Activated naive CD8-positive, alpha-beta T cell treated with anti-CD3 and anti-CD28 coated beads for 36 hours (primary cell): ENCODE measurements around the gene LYL1. TPM values are rescaled to one million over a fixed set of nuclear protein-coding genes. Genes with fewer than 3 reads are reported as not detected.

ENCODE experiments used
- DNase-seq: peaks from one replicate; pipeline ENCODE4 v3.0.0; 2021
- H3K27ac Mint-ChIP-seq: one replicate; pipeline ENCODE4 v1.8.0; 2022; ENCODE audit warnings: mild to moderate bottlenecking, moderate library complexity, mixed read lengths
- H3K27me3 Mint-ChIP-seq: one replicate; pipeline ENCODE4 v1.8.0; 2022; ENCODE audit warnings: mild to moderate bottlenecking, mixed read lengths
- H3K36me3 Mint-ChIP-seq: one replicate; pipeline ENCODE4 v1.8.0; 2021; ENCODE audit warnings: mild to moderate bottlenecking, mixed read lengths
- H3K4me1 Mint-ChIP-seq: one replicate; pipeline ENCODE4 v1.8.0; 2021; ENCODE audit warnings: mixed read lengths
- H3K4me3 Mint-ChIP-seq: one replicate; pipeline ENCODE4 v1.8.0; 2022; ENCODE audit warnings: mild to moderate bottlenecking, moderate library complexity, mixed read lengths
- H3K9me3 Mint-ChIP-seq: one replicate; pipeline ENCODE4 v1.8.0; 2022; ENCODE audit warnings: mixed read lengths
- total RNA-seq, 2 experiments: library from RNA; stranded (reverse); gene quantifications; one replicate each; pipeline ENCODE4 v1.2.3, GENCODE V29; 2021

The LYL1 gene
- total RNA-seq, 2 experiments from 2014 or later = 2.6 to 2.9 TPM

DNA sequence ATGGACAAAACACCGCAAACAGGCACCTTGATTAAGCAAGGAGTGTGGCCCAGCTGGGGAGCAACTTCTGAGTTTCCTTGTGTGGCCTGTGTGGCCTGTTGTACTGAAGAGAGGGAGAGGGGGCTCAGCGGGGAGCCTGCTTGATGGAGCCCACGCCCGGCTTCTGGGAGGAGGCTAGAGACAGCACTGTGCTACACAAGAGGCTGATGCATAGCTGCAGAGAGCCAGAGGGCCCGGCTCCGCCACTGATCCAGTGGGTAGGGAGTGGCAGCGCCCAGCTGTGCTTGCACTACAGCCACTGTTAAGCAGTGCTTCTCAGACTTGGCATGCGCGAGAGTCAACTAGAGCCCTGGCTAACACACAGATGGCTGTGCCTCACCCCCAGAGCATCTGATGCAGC, 19.0 kb downstream of the LYL1 start:
- no peaks in the 10 kb centered on the region for H3K36me3 Mint-ChIP-seq
- no peak for DNase-seq

DNA sequence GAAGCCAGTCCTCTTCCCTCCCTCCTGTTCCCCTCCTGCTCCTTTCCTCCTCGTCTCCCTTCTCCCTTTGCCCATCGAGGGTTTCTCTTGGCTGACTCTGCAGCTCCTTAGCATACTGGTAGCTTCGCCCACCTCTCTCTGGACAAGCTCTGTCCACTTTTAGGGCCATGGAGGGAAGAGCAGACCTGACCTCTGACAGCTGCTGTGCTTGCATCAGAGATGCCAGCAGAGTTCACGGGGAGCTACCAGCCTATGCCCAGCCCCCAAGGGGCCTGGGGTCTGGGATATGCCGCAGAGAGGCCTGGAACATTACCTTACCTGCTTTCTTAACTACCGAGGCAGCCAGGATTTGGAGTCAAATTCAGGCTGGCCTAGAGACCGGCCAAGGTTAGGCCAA, 19.7 kb downstream of the LYL1 start:
- no peak for DNase-seq
- H3K36me3 Mint-ChIP-seq = no peaks in the 10 kb centered on the region
- H3K9me3 Mint-ChIP-seq = no peaks in the 10 kb centered on the region
- no peak overlapping the region for H3K4me3 Mint-ChIP-seq
- H3K4me1 Mint-ChIP-seq = peaks cover 3% of the 10 kb centered on the region
- no peaks in the 10 kb centered on the region for H3K27me3 Mint-ChIP-seq
- H3K27ac Mint-ChIP-seq = no peak overlapping the region

More for the DNA sequence above, 19.0 kb downstream of the LYL1 start:
- H3K9me3 Mint-ChIP-seq = no peaks in the 10 kb centered on the region
- H3K27ac Mint-ChIP-seq = no peak overlapping the region
- peaks cover 3% of the 10 kb centered on the region for H3K4me1 Mint-ChIP-seq
- no peaks in the 10 kb centered on the region for H3K27me3 Mint-ChIP-seq
- no peak overlapping the region for H3K4me3 Mint-ChIP-seq

DNA sequence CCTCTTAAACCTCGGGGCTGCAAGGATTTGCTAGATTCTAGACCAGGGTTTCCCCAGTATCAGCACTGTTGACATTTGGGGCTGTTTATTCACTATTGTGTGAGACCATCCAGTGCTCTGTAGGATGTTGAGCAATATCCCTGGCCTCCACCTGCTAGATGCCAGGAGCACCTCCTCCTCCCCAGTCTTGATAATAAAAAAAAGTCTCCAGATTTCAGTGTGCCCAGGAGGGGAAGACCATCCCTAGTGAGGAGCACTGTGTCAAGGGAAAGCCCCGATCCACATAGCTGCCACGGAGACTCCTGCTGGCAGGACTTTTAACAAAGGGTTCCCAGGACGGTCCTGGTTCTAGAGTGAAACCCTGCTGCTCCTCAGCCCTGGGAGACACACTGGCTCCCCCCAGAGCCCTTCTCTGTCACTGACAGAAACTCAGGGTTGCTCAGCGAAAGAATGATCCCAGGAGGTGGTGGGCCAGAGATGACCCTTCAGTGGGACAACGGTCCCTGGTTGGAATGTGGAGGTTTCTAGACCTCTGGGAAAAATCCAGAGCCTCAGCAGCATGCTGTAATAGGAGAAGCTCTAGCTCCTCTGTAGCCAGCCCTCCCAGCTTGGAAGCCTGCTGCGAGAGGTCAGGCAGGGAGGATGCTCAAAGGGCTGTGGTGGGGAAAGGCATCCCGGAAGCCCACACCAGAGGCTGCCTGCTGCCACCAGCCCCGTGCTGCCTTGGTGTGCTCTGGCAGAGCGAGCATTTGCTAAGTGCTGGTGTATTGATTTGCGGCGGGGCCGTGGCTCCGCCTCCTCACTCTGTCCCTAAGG, 20.3 kb downstream of the LYL1 start:
- H3K4me3 Mint-ChIP-seq = no peak overlapping the region
- no peaks in the 10 kb centered on the region for H3K36me3 Mint-ChIP-seq
- no peaks in the 10 kb centered on the region for H3K27me3 Mint-ChIP-seq
- H3K27ac Mint-ChIP-seq = no peak overlapping the region
- H3K9me3 Mint-ChIP-seq = no peaks in the 10 kb centered on the region
- peaks cover 3% of the 10 kb centered on the region for H3K4me1 Mint-ChIP-seq
- DNase-seq = no peak

DNA sequence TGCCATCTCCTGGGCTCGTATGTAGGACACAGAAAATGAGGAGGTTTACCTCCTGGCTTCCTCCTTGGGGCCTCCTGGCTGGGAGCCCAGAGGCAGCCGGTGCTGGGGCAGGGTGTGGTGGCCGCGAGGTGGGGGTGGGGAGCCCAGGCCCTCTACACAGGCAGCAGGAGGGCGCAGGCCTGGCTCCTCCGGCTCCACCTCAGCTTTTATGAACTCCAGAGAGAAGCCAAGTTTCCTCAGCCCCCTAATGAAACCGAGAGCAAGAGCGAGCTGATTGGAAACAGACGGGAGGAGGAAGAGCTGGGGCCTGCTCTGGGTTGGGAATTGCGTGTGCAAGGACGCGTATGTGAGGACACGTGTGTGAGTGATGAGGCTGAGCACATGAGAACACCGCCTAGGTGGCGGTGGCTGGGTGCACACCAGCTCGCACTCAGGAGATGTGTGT, 23.1 kb downstream of the LYL1 start:
- Mint-ChIP-seq H3K9me3 (no peaks in the 10 kb centered on the region), H3K4me3 (no peak overlapping the region), H3K27ac (no peak overlapping the region), H3K27me3 (no peaks in the 10 kb centered on the region), H3K36me3 (no peaks in the 10 kb centered on the region), H3K4me1 (peaks cover 3% of the 10 kb centered on the region)
- DNase-seq = no peak

DNA sequence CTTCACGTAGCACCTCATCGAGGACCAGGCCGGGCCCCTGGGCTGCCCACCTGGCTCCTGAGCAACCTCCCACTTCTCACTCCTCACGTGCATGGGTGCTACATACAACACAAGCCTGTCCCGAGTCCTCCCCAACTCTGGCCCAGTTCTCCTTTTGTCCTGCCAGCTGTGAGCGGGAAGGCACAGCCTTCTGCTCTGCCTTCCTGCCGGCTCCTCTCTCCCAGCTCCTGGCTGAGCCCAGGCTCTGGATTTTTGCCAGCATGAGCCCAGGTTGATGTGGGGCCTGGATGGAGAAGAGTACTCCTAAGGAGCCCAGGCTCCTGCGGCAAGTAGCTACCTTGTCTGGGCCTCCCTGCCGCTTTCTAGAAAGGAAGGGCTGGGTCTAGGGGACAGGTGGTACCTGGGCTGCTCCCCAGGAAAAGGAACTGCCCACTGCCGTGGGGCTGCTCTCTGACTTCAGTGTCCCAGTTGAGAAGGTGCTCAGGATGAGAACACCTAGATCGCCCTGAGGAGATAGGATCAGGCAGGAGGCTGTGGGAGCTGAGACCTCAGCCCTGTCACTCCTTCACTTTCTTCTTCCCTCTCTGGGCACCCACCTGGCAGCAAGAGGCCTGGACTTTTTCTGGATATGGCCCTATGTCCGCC, 23.6 kb downstream of the LYL1 start:
- no peak overlapping the region for H3K27ac Mint-ChIP-seq
- H3K9me3 Mint-ChIP-seq = no peaks in the 10 kb centered on the region

DNA sequence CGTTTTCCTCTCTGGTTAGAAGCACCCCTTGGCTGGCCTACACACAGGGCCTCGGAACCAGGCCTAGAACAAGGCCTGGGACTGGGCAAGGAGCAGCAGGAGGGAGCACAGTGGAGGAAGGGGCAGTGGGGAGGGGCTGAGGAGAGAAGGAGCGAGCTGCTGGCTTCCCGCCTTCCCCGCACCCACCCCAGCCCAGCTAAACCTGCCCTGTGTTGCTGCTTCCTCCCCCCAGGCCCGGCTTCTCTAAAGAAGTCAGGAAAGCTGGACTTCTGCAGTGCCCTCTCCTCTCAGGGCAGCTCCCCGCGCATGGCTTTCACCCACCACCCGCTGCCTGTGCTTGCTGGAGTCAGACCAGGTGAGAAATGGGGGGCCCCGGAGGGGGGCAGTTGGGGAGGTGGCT, 24.3 kb downstream of the LYL1 start:
- Mint-ChIP-seq H3K4me3 (no peak overlapping the region), H3K9me3 (no peaks in the 10 kb centered on the region), H3K27ac (no peak overlapping the region)

More for the DNA sequence above, 23.6 kb downstream of the LYL1 start:
- Mint-ChIP-seq H3K27me3 (no peaks in the 10 kb centered on the region), H3K4me3 (no peak overlapping the region), H3K36me3 (no peaks in the 10 kb centered on the region), H3K4me1 (peaks cover 3% of the 10 kb centered on the region)
- no peak for DNase-seq

DNA sequence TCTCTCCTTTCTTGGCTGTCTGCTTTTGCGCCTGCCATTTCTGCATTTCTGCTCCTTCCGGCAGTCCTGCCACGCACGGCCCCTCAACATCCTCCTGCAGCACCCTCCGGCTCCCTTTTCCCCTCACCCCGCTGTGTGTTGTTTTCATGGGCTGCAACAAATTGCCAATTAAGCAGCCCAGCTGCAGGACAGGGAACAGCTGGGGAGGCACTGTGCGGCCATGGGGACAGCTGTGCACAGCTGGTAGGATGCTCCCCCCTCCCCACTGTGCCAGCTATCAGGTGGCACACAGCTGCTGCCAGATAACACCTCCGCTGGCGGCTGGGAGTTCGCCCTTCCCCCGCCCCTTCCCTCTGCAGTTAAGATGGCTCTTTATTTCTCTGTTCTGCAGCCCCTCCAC, 25.4 kb downstream of the LYL1 start:
- H3K36me3 Mint-ChIP-seq = no peaks in the 10 kb centered on the region

More for the DNA sequence above, 24.3 kb downstream of the LYL1 start:
- Mint-ChIP-seq H3K36me3 (no peaks in the 10 kb centered on the region), H3K27me3 (no peaks in the 10 kb centered on the region), H3K4me1 (peaks cover 3% of the 10 kb centered on the region)
- DNase-seq = no peak

DNA sequence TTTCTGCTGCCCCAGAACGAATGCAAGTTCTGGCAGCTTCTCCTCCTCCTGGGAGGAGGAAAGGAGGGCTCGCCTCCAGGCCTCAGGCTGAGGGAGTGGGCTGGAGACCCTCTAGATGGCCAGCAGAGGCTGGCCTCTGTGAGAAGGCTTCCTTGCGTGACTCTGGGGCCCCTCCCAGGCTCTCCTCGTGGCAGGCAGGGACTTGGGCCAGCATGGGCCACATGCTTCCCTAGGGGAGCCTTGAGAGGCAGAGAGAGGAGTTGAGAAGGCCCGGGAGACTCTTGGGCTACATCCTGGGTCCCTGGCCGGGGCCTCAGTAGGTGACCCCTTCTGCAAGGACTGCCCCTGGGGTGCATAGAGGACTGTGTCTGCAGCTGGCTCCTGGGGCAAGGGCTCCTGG, 25.9 kb downstream of the LYL1 start:
- DNase-seq = no peak
- no peaks in the 10 kb centered on the region for H3K9me3 Mint-ChIP-seq
- no peak overlapping the region for H3K4me3 Mint-ChIP-seq
- no peaks in the 10 kb centered on the region for H3K36me3 Mint-ChIP-seq
- H3K27me3 Mint-ChIP-seq = no peaks in the 10 kb centered on the region
- peaks cover 3% of the 10 kb centered on the region for H3K4me1 Mint-ChIP-seq
- H3K27ac Mint-ChIP-seq = no peak overlapping the region

More for the DNA sequence above, 25.4 kb downstream of the LYL1 start:
- DNase-seq = no peak
- H3K9me3 Mint-ChIP-seq = no peaks in the 10 kb centered on the region
- no peaks in the 10 kb centered on the region for H3K27me3 Mint-ChIP-seq
- no peak overlapping the region for H3K4me3 Mint-ChIP-seq
- H3K4me1 Mint-ChIP-seq = peaks cover 3% of the 10 kb centered on the region
- H3K27ac Mint-ChIP-seq = no peak overlapping the region

DNA sequence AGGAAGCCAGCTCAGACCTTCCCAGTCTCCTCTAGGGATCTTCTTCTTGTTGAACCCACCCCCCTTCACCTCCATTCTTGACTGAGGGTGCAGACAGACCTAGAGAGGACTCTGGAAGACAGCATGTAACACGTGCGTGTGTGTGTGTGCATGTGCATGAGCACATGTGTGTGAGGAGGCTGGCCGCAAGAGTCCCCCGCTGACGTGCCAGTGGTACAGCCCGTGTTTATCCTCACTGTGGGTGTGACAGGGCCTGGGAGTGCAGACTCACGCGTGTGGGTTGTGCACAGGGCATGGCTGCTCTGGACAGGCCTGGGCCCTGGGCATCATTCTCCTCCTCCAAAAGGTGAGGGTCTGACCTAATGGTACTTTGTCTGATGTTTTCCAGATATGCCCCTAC, 26.3 kb downstream of the LYL1 start:
- H3K36me3 Mint-ChIP-seq = no peaks in the 10 kb centered on the region
- H3K9me3 Mint-ChIP-seq = no peaks in the 10 kb centered on the region

DNA sequence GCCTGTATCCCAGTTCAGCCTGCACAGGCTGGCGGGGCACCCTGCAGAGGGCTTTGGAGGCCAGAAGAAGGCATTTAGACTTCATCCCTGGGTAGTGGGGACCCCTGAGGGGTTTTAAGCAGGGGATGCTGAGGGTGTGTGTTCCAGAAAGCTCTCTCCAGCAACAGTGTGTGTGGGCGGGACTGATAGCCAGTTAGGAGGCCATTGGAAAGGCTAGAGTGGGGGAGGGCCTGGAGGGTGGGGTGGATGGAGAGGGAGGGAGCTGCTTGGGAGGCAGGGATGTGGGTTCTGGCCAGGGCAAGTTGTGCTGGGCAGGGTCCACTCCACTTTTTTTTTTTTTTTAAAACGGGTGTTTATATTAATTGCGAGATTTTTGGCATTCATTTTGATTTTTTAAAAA, 28.3 kb downstream of the LYL1 start:
- no peak overlapping the region for H3K4me3 Mint-ChIP-seq
- no peaks in the 10 kb centered on the region for H3K27me3 Mint-ChIP-seq
- H3K27ac Mint-ChIP-seq = no peak overlapping the region
- no peak for DNase-seq
- H3K4me1 Mint-ChIP-seq = peaks cover 3% of the 10 kb centered on the region
- no peaks in the 10 kb centered on the region for H3K9me3 Mint-ChIP-seq
- H3K36me3 Mint-ChIP-seq = no peaks in the 10 kb centered on the region

More for the DNA sequence above, 26.3 kb downstream of the LYL1 start:
- no peak overlapping the region for H3K4me3 Mint-ChIP-seq
- no peak for DNase-seq
- peaks cover 3% of the 10 kb centered on the region for H3K4me1 Mint-ChIP-seq
- H3K27me3 Mint-ChIP-seq = no peaks in the 10 kb centered on the region
- no peak overlapping the region for H3K27ac Mint-ChIP-seq

DNA sequence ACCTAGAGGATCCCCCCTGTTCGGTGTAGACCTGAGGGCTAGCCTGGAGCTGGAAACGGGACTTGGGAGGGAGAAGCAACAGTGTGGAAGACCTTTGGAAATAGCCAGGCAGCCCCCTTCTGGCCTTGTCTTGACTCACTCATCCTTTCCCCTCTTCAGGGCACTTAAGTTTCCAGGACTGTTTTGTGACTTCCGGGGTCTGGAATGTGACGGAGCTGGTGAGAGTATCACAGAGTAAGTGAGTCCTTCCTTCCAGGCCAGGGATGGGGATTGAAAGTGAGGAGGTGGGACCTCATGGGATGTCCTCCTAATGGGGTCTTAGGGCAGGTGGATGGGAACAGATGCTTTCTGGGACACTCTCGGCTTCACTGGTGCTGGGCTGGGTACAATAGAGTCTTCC, 29.4 kb downstream of the LYL1 start:
- Mint-ChIP-seq H3K27ac (no peak overlapping the region), H3K4me3 (no peak overlapping the region), H3K4me1 (no peaks in the 10 kb centered on the region), H3K27me3 (no peaks in the 10 kb centered on the region), H3K36me3 (no peaks in the 10 kb centered on the region), H3K9me3 (no peaks in the 10 kb centered on the region)
- DNase-seq = no peak

DNA sequence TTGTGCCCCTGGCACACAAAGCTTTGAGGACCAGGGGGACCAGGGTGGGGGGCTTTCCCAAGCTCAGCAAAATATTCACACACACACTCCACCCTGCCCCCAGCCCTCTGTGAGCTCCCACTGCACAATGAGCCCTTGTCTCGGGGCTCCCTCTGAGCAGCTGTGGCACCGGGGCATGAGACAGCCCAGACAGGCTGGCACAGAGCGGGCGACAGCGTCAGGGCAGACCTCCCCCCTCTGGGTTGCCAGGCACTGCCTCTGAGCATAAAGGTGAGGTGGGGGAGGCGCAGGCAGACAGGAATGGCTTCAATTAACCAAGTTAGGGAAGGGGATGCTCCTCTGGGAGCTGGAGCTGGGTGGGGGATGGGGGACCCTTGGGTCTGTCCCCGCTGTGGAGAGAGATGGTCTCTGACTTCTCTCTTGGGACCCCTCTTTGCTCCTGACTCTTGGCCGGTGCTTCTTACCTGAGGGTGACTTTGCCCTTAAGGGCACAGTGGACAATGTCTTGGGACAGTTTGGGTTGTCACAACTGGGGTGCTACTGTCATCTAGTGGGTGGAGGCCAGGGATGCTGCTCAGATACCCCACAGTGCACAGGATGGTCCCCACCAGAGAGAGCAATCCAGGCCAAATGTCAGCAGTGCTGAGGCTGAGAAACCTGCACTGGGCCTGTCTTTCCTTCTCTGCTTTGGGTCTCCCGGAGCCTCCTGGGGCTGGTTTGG, 30.3 kb downstream of the LYL1 start:
- H3K4me1 Mint-ChIP-seq = no peaks in the 10 kb centered on the region
- H3K27me3 Mint-ChIP-seq = no peaks in the 10 kb centered on the region

DNA sequence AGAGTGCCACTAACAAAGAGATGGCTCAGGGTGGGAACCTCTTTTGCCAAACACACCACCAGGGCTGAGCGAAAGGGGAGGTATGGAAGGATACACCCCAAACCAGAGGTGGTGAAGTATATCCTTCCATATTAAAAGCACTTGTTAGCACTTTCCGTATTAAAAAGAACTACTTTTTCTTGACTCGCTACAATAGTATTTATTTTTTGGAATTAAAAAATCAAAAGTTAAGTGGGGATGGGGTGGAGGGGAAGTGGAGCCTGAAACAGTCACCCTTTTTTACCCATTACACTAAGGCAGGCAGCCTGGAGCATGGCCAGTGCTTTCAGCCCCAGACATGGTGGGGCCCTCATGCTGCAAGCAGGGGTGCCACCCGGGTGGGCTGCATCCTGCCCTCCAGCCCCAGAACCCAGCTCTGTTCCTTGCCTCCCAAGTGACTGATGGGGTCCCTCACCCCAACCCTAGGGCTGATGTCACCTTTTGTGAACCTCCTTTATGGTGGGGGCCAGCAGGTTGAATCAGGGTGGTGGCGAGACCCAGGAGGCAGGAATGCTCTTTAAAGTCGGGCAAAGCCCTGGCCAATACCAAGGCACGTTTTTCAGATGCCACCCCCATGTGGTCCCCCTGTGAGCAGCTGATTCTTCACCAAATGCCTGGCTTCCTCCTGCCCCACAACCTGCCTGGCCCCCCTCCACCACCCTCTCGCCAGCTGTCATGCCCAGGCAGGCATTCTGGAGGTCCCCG, 31.0 kb downstream of the LYL1 start:
- Mint-ChIP-seq H3K36me3 (no peaks in the 10 kb centered on the region), H3K4me3 (no peak overlapping the region), H3K27ac (no peak overlapping the region), H3K9me3 (no peaks in the 10 kb centered on the region), H3K4me1 (no peaks in the 10 kb centered on the region), H3K27me3 (no peaks in the 10 kb centered on the region)
- no peak for DNase-seq

More for the DNA sequence above, 30.3 kb downstream of the LYL1 start:
- H3K4me3 Mint-ChIP-seq = no peak overlapping the region
- DNase-seq = no peak
- H3K36me3 Mint-ChIP-seq = no peaks in the 10 kb centered on the region
- no peak overlapping the region for H3K27ac Mint-ChIP-seq
- H3K9me3 Mint-ChIP-seq = no peaks in the 10 kb centered on the region

DNA sequence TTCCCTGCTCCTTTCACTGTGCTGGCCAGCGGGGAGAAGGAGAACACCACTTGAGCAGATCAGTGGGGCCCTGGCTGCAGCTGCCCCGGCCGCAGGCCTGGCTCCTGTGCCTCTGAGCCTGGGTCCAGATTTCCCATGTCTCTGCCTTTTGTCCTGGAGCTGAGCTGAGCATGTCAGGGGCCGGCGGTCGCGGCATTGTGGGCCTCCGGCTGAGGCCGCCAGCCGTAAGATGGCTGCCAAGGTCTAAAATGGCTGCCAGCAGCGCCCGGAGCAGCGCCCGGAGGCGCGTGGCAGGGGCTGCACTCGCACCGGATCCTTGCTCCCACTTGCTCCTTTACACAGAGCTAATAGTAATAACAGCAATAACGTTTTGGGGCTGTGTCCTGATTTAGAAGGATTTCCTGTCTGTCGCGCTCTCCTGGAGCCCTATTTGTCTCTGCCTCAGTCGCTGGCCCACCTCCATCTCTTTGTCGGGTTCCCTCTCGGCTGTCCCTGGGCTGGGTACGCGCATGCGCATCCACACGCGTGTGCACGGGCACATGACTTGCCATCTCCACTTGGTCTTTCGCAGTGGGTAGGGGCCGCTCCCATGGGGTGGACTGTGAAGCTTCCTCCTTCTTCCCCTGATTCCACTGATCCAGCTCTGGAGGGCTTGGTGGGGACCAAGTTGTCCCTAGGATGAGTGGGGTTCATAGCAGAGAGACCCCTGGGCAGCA, 32.1 kb downstream of the LYL1 start:
- no peak for DNase-seq
- Mint-ChIP-seq H3K4me1 (no peaks in the 10 kb centered on the region), H3K4me3 (no peak overlapping the region), H3K9me3 (no peaks in the 10 kb centered on the region), H3K27me3 (no peaks in the 10 kb centered on the region), H3K36me3 (no peaks in the 10 kb centered on the region), H3K27ac (no peak overlapping the region)
